Measurements from ENCODE around the gene ASB6. TPM values are rescaled to one million over a fixed set of nuclear protein-coding genes. Genes with fewer than 3 reads are reported as not detected.

Gene ASB6
- total RNA-seq, 2 donors from 2014 or later: 12.7 to 14.5 TPM

GRCh38 chr9:129644365-129644764 is 2.4 kb upstream of the ASB6 start:
- H3K9me3 ChIP-seq: no peaks in the 10 kb centered on the region
- intact Hi-C loops (cut with DNase I): loop anchor here (10.0 kb wide), 1 partner anchor 150 kb away; no protein-coding TSS in a partner anchor
- peaks cover 21% of the 10 kb centered on the region for H3K4me1 ChIP-seq
- peak in 1 of 4 donors; percentile 5 for DNase-seq
- no peak overlapping the region for H3K4me3 ChIP-seq
- no peak for TF ChIP-seq CTCF (IDR thresholded peaks at IDR 0.05)
- TF ChIP-seq POLR2A (IDR thresholded peaks at IDR 0.05): no peak
- 59% methylated on average over 8 to 11 of the region's 11 CpGs for WGBS, 2 donors
- H3K27me3 ChIP-seq: no peaks in the 10 kb centered on the region
- no peak overlapping the region for H3K27ac ChIP-seq
- no peaks in the 10 kb centered on the region for H3K36me3 ChIP-seq (replicated peaks in 1 of 2; ENCODE audit: insufficient read depth in 1 of 2, low read depth in 2 of 2)
- ATAC-seq: no peak

- peak in 1 of 4 donors; percentile 8 for DNase-seq
Measured at GRCh38 chr9:129643706-129644105, 1.8 kb upstream of the ASB6 start.

GRCh38 chr9:129640871-129641749 is 841 bp downstream of the ASB6 start:
- TF ChIP-seq CTCF (IDR thresholded peaks at IDR 0.05) (no peak), POLR2A (IDR thresholded peaks at IDR 0.05) (no peak)
- DNase-seq: no peak
- Histone ChIP-seq H3K27ac (peak overlapping the region; percentile 75 to 79 (median 77)), H3K4me3 (peak overlapping the region; percentile 44 to 92), H3K4me1 (peaks cover 28% of the 10 kb centered on the region), H3K9me3 (no peaks in the 10 kb centered on the region), H3K27me3 (no peaks in the 10 kb centered on the region), H3K36me3 (replicated peaks in 1 of 2; ENCODE audit: insufficient read depth in 1 of 2, low read depth in 2 of 2) (peaks cover 6 to 17% of the 10 kb centered on the region in 2 donors)
- intact Hi-C loops (cut with DNase I): loop anchor here (10.0 kb wide), 1 partner anchor 154 kb away; no protein-coding TSS in a partner anchor
- no peak for ATAC-seq
- whole genome bisulfite sequencing, 2 donors: 7 to 11% methylated on average over 15 to 40 of the region's 44 CpGs

More at GRCh38 chr9:129643706-129644105, 1.8 kb upstream of the ASB6 start:
- no peak for ATAC-seq
- no peak for TF ChIP-seq POLR2A (IDR thresholded peaks at IDR 0.05)
- Histone ChIP-seq H3K9me3 (no peaks in the 10 kb centered on the region), H3K4me1 (peaks cover 27% of the 10 kb centered on the region), H3K27ac (no peak overlapping the region), H3K4me3 (no peak overlapping the region), H3K36me3 (replicated peaks in 1 of 2; ENCODE audit: insufficient read depth in 1 of 2, low read depth in 2 of 2) (peaks cover 0 to 3% of the 10 kb centered on the region in 2 donors), H3K27me3 (no peaks in the 10 kb centered on the region)
- intact Hi-C loops (cut with DNase I): loop anchor here (10.0 kb wide), 1 partner anchor 151 kb away; no protein-coding TSS in a partner anchor
- WGBS, 2 donors: 73 to 87% methylated on average over 10 of the region's 10 CpGs

- intact Hi-C loops (cut with DNase I): loop anchor here (10.0 kb wide), 1 partner anchor 155 kb away; no protein-coding TSS in a partner anchor
- peak; percentile 75 to 82 (median 80) for DNase-seq
- TF ChIP-seq POLR2A (IDR thresholded peaks at IDR 0.05) (peak in 2 of 3 donors; percentile 45 to 46), CTCF (IDR thresholded peaks at IDR 0.05) (no peak)
- peaks cover 28% of the 10 kb centered on the region for H3K4me1 ChIP-seq
- no peaks in the 10 kb centered on the region for H3K27me3 ChIP-seq
- H3K36me3 ChIP-seq (replicated peaks in 1 of 2; ENCODE audit: insufficient read depth in 1 of 2, low read depth in 2 of 2): peaks cover 10 to 22% of the 10 kb centered on the region in 2 donors
- H3K4me3 ChIP-seq: no peak overlapping the region
- peak; percentile 47 for ATAC-seq
- H3K27ac ChIP-seq: peak overlapping the region; percentile 20 to 79 (median 77)
- H3K9me3 ChIP-seq: no peaks in the 10 kb centered on the region
- WGBS, 2 donors: 1 to 26% methylated on average over 13 to 25 of the region's 25 CpGs
Measured at GRCh38 chr9:129640086-129640870, 1.7 kb downstream of the ASB6 start.

GRCh38 chr9:129639756-129640085 is 2.2 kb downstream of the ASB6 start:
- intact Hi-C loops (cut with DNase I): loop anchor here (10.0 kb wide), 1 partner anchor 155 kb away; no protein-coding TSS in a partner anchor
- Histone ChIP-seq H3K9me3 (no peaks in the 10 kb centered on the region), H3K4me3 (no peak overlapping the region), H3K27me3 (no peaks in the 10 kb centered on the region), H3K4me1 (peaks cover 28% of the 10 kb centered on the region), H3K27ac (peak overlapping the region in 3 of 4 donors; percentile 77 to 79 (median 77)), H3K36me3 (replicated peaks in 1 of 2; ENCODE audit: insufficient read depth in 1 of 2, low read depth in 2 of 2) (peaks cover 12 to 28% of the 10 kb centered on the region in 2 donors)
- TF ChIP-seq CTCF (IDR thresholded peaks at IDR 0.05) (no peak), POLR2A (IDR thresholded peaks at IDR 0.05) (no peak)
- DNase-seq (no peak), ATAC-seq (no peak)
- 0 to 51% methylated on average over 1 to 11 of the region's 12 CpGs for WGBS, 2 donors

Data from body of pancreas (tissue), 4 donors.